Left renal pelvis (tissue), 4 donors: ENCODE results near the gene SLC35E1. TPM values are rescaled to one million over a fixed set of nuclear protein-coding genes. Genes with fewer than 3 reads are reported as not detected.
"Not testable (repeated sequence)": the region's sequence is repeated elsewhere in the genome, so short reads cannot be mapped to it uniquely, and the experiment has no call there.

Source experiments
- DNase-seq, 4 donors: peaks; one replicate each; pipeline ENCODE4 v3.0.0-alpha.2; 2013; ENCODE audit warnings: low read depth in 4 of 4, low spot score in 3 of 4
- polyA plus RNA-seq, 4 donors: library from polyadenylated mRNA; unstranded; fragments of 120-200 nt; gene quantifications; one replicate each; pipeline ENCODE4 v1.2.1, GENCODE V29; 2013; ENCODE audit not compliant: insufficient read length in 4 of 4

SLC35E1 gene
- polyA plus RNA-seq, 4 donors: 38.1 to 47.6 (median 40.4) TPM

DNA sequence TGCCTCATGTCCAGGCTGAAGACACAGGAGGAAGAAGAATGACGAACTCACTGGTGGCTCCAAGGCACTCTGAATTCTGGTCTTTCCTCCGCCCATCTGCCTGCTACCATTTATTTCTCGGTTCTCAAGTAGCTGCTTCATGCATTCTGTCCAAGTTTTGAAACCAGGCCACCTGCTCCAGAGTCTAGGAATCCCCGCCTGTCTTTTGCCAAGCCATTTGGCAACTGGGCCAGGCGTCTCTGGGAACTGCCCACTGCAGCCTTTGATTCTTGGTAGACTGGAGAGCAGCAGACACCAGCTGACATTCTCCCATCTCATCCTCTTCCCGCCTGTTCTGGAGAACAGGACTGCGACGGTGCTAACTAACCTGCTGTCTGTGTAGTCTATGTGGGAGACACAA lies 10.8 kb downstream of the SLC35E1 start:
- DNase-seq: no peak

DNA sequence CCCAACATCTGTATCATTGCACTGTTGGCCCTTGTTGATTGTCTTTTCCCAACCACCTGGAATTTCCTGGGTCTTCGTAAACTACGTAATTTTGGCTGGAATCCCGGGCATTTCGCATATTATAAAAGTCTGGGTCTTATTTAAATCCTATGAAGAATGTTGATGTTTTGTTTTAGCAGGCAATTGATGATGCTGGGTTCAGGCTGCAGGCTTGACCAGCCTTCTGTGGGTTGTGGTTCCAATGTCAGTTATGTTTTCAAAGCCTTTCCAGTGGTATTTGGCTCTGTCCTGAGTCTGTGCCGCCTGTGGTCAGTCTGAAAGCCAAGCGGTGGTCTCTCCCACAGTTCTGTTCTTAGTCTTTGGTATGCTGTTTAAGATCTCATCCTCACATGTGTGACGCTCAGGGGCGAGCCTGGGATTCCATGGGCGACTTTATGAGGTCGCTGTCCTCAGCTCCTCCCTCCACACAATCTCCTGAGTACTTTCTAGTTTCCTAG lies 12.4 kb downstream of the SLC35E1 start:
- DNase-seq: no peak

DNA sequence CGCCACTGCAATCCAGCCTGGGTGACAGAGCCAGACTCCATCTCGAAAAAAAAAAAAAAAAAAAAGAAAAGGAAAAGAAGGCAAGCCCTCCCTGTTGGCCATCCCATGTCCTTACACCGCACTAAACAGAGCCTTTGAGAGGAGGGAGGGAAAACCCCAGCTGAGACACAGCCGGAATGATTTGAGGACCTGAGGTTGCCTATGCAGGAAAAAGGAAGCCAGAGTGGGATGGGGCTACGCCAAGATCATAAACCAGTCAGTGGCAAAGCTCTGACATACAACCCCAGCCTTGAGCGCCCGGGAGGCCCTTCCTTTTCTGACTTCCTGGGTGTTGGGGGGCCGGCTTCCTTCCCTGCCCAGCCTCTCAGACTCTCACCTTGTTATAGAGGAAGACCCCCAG lies 17.4 kb downstream of the SLC35E1 start:
- DNase-seq: no peak

DNA sequence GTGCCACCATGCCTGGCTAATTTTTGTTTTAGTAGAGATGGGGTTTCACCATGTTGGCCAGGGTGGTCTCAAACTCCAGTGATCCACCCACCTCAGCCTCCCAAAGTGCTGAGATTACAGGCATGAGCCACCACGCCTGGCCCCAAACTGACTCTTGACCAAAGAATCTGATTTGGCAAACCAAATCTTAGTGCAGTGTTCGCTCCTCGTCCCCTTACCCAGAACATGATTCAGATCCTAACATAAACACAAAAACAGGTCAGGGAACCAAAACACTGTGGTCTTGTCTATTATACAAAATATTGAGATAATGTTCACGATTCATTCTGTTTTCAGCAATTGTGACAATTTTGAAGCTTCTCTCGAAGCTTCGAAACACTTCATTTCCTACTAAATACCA lies 20.3 kb downstream of the SLC35E1 start:
- DNase-seq: not testable (repeated sequence)

DNA sequence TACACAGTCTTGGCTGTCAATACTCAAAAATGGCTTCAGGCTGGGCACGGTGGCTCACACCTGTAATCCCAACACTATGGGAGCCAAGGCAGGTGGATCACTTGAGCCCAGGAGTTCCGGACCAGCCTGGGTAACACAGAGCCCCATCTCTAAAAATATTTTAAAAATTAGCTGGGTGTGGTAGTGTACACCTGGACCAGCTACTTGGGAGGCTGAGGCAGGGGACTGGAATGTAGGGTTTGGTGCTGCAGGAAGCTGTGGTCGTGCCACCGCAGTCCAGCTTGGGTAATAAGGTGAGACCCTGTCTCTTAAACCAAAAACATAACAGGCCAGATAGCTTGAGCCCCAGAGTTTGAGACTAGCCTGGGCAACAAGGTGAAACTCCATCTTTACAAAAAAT lies 23.3 kb downstream of the SLC35E1 start:
- DNase-seq: no peak

DNA sequence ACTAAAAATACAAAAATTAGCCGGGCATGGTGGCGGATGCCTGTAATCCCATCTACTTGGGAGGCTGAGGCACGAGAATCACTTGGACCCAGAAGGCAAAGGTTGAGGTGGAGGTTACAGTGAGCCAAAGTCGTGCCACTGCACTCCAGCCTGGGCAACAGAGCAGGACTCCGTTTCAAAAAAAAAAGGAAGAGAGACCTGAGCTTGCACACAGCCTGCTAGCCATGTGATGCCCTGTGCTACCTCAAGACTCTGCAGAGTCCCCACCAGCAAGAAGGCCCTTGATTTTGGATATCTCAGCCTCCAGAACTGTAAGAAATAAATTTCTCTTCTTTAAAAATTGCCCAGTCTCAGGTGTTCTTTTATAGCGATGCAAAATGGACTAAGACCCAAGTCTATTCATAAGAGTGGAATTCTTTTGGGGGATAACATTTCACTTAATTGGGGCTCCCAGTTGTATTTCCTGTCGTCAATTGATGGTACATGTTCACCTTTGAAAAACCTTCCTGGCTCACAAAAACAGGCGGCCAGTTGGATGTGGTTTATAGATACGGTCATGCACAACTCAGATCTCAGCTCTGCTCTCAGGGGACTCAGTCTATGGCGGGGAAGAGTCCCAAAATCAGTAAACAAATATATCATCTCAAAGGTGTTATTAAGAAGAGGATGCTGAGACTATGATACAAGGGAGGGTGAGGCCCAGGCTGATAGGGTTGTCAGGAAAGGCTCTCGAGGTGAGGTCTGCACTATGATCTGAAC lies 27.6 kb downstream of the SLC35E1 start:
- DNase-seq: no peak

DNA sequence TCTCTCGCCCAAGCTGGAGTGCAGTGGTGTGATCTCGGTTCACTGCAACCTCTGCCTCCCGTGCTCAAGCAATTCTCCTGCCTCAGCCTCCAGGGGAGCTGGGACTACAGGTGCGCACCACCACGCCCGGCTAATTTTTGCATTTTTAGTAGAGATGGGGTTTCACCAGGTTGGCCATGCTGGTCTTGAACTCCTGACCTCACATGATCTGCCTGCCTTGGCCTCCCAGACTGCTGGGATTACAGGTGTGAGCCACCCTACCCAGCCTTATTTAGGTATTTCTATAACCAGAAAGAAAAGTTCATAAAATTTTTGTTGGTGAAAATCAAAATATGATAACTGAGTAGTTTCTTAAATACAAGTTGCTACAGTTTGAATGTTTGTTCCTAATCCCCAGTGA lies 28.5 kb downstream of the SLC35E1 start:
- DNase-seq: not testable (repeated sequence)

DNA sequence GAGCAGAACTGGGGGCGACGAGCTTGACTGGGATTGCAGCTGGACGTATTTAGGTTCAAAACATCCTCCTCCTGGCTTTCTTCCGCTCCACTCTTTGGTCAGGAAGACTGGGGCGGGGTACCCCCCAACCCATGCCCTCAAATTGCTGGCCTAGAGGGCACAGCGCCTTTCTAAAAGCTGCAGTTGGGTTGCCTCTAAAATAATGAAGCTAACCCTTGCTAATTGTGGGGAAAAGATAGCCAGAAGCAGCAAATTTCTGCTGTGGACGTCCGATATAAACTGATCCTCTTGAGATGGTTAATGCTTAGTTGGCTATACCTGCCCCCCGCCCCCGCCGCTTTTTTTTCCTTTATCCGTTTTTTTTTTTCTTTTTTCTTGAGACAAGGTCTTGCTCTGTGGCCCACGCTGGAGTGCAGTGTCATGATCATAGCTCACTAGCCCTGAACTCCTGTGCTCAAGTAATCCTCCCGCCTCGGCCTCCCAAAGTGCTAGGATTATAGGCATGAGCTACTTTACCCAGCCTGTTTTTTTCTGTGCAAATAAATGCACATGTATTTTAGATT lies 29.2 kb downstream of the SLC35E1 start:
- no peak for DNase-seq

DNA sequence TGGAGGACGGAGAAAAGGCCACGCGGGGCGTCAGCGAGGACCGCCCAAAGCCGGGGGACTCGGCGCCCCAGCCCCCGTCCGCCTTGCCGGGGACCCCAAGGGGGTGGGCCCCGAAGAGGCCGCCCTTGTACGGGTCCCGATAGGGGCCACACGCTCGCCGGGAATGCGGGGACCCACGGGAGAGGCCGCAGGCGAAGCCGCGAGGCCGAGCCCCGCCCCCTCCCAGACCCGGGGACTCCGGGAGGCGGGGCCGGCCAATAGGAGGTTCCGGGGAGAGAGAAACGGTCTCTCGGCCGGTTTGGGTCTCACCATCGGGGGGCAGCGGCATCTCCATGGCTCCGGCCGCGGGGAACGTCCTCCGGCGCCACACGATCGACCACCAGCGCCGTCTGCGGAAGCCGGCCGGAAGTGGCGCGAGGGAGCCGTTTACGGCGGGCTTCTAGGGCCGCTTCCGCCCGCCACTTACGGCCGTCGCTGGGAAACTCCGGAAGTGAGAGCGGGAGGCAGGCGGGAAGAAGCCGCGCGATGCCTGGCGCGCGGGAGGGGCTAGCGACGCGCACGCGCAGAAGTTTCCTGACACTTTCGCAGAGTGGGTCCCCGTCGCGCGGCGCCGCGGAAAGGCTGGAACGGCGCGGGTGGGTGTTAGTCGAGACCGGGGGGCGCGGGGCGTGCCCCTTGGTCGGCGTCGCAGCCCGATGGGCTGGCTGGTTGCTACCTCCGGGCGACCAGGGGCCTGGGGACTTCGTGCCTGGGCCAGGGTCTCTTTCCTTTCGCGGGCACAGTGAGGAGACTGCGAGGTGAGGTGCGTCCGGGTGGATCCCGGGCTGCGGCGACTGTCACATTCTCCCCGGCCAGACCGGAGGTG lies 29.9 kb downstream of the SLC35E1 start, which contains the start of gene CHERP:
Gene CHERP, minus strand, starts transcription at position 393 of the 865 bp plus-strand sequence. Its CDS starts 59 bp downstream, at position 334.
- peak; percentile 77 to 92 (median 88) for DNase-seq

DNA sequence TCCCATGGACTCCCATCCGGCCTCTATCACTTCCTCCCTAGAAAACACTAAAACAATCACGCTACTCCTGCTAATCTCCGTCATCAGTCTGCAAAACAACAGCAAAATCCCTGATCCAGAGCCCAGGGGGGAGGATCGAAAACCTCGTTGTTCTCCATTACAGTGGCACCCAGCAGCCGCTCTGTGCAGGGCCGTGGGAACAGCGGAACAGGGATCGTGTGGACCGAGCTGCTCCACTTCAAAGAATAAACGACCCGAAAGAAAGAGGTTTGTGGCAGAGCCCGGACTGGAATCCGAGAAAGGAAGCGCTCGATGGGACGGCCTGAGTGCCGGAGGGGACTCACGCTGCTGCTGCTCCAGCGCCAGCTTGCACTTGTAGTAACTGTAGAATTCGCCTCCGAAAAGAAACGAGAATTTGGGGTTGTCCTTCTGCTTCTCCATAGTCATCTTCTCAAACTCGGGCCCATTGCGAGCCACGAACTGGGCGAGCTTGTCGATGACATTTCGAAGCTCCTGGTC lies 30.6 kb downstream of the SLC35E1 start:
- DNase-seq: peak in 1 of 4 donors; percentile 5

DNA sequence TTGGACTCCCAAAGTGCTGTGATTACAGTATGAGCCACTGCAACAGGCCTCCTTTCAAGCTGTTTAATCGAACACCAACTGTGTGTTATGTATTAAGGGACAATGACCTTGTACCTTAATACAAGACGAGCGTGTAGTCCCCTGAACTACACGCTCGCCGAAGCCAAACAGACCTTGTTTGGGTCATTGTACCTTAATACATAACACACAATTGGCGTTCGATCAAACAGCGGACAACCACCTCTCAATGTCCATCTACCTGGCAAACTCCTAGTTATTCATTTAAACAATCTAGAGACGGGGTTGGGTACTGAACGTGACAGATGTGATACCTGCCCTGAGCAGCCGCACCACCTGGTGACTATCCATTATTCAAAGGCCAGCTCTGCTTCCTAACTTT lies 31.3 kb downstream of the SLC35E1 start:
- no peak for DNase-seq

DNA sequence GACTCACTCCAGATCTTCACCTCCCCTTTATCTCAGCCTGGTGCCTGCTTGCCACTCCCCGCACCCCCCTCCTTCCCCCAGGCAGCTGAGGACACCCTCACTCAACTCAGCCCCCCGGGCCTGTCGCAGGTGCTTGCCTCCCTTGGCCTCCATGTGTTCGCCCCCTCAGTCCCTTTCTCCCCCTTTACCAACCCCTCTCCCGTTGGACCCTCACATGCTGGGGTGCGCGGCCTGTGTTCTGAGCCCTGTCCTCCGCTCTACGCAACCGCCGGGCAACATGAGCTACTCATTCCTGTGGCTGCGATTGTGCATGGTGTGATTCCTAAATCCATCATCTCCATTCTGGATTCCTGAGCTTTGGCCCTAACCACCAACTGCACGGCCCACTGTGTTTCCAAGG lies 35.1 kb downstream of the SLC35E1 start:
- DNase-seq: no peak

DNA sequence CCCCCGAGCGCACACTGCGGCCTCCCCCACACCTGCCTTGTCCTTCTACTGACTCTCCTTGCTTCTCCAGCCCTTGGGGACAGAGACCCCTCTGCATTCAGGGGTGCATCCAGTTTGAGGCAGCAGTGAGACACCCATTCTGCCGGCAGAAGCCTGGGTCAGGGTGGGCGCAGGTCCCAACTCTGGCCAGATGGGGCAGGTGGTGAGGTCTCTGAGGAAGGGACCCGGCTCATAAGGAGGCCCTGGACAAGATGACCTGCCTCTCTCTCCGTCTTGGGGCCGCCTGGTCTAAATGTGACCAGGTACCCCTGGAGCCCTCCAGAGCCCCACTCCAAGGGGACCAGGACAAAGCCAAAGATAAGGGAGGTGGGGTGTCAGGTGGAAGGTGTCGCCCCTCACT lies 36.1 kb downstream of the SLC35E1 start:
- no peak for DNase-seq

DNA sequence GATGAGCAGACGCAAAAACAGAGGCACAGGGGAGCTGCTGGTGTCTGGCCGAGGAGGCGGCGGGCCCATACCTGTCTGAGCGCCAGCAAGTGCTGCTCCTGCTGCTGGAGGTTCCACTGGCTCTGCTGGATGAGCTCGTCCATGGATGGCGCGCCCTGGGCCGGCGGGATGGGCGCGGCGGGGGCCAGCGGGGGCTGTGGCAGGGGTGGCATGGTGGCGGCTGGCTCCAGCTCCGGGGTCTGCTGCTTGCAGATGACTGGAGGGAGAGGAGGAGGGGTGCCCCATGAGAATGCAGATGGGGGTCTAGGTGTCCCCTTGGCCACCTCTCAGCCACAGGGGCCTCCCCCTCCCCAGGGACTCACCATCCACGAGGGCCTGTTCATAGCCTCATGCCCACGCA lies 36.8 kb downstream of the SLC35E1 start:
- no peak for DNase-seq

DNA sequence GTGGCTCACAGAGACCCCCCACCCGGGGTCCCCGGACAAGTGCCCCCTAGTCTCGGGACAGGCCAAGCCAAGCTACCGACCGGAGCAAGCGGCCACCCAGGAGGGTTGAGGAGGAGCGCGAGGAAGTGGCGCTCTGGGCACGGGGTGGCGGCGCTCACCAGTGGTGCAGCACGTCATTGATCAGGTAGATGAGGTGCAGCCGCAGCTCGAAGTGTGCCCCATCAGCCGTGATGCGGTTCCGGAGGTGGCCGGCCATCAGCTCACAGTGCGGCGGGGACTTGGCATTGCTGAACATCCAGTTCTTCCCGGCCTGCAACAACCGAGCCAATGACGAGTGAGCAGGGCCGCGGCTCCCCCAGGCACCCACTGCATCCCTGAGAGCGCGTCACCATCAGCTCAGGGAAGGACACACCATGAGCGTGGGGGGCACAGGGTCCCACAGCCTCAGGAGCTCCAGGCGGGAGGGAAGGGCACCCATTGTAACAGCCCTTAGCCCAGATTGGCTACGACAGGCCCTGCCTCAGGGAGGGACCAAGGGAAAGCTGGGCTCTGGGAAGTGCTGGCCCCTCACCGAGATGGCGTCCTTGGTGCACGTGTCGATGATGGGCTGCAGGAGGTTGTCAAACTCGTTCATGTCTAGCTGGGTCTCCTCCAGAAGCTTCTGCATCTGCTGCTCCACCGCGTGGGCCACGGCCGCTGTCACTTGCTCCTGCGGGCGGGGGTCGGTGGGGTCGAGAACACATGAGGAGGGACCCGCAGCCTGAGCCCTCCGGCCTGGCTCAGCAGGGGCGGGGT lies 39.6 kb downstream of the SLC35E1 start:
- DNase-seq: no peak

DNA sequence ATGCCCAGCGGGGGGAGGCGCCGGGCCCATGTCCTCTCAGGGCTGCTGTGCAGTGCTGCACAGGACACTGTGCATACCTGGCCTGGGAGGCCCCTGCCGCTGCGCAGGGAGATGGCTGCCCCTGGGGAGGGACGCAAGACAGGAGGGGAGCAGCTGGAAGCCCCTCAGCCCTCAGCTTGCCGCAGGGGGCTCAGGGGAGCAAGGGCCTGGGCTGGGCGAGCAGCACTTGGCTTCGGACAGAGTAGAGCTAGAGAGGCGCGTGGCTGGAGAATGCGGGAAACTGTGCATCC lies 40.9 kb downstream of the SLC35E1 start:
- DNase-seq: no peak

DNA sequence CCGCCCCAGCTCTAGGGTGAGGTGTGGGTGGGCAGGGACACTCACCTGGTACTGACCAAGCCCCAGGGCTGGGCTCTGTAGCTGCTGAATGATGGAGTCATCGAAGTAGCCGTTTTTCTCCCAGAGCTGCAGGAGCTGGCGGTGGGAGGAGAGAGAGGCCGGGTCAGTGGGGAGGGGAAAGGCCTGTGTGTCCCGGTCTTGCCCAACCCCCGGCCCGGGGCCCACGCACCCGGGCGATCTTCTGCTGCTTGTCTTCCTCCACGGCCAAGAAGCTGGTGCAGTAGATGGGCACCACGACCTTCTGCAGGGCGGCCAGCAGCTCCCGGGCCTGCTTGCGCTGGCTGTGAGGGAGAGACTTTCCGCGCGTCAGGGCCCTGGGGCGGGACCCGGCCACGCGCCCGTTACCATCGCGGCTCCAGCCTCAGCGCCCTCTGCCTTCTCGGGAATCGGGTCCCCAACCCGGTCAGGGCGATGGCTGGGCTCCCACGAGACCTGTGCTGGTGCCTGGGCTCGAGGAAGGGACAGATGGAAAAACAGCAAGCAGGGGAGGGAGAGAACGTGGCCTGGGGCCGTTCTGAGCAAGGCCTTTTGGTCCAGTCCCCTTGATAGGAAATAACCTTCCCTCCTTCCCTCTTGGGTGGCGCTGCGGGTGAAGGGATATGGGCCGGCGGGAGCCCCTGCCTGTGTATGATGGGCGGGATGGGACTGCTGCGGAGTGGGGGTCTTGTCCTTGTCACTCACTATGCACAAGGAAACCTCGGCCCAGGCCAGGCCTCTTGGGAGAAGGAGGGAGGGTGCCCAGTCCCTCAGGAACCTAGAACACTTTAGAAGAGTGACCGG lies 41.5 kb downstream of the SLC35E1 start:
- no peak for DNase-seq

DNA sequence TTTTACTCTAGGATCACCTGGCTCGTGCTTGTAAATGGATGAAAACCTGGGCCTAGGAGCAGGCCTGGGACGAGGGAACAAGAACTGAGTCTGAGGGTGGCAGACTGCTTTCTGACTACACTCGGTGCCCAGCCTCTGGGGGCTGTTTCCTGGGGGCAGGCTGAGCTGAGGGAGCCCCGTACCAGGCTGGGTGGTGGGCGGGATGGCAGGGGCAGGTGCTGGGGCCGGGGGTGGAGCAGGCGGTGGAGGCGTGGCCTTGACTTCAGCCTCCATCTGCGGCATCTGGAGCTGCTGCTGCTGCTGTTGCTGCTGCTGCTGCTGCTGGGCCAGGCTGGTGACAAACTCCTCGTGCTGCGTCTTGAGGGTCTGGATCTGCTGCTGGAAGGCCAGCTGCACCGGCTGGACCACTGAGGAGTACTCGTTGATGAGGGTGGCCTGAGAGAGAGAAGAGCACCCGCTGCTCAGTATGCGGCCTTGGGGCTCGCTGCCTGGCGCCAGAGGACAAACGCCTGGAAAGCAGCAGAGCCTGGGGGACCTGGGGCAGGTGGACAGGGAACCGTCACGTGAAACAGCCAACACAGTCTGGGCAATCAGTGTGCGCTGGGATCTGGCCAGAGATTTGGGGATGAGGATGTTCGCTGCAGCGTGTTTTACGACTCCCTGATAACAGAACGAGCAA lies 42.6 kb downstream of the SLC35E1 start:
- DNase-seq: no peak

DNA sequence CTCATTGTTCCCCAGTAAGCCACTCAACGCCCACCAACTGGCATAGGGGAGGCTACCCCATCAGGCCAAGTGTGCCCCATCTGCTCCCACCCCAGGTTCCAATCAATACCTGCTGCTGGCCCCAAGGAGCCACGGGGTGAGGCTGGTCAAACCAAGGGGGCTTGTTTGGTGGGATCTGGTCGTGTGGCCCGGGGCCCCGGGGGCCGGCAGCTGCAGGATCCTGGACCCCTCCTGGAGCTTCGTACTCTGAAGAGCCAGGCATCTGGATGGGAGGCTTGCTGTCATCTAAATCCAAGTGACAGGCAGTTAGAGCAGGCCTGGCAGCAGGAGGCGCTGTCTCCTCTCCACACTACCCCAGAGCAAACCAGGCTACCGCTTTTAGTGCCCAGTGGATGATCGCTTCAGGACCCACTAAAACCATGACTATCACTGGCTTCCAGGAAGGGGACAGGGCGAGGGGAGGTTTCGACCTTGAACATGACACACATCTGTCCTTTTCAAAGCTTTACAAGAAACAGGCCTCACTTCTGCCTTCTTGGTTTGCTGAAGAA lies 44.2 kb downstream of the SLC35E1 start:
- DNase-seq: no peak
